ENCODE data around the gene SETBP1.
"Not testable (repeated sequence)": the region's sequence is repeated elsewhere in the genome, so short reads cannot be mapped to it uniquely, and the experiment has no call there.

SETBP1 gene

GRCh38 chr18:44798433-44799048 is 117.9 kb downstream of the SETBP1 start:
- Histone ChIP-seq H3K36me3 (ENCODE audit: insufficient read depth, insufficient read length, low read length) (peaks cover 5% of the 10 kb centered on the region), H3K4me3 (ENCODE audit: insufficient read length, low read depth) (no peak overlapping the region), H3K9ac (ENCODE audit: insufficient read length, low read depth) (no peak overlapping the region), H3K27me3 (ENCODE audit: insufficient read depth, insufficient read length) (no peaks in the 10 kb centered on the region), H3K9me3 (ENCODE audit: insufficient read depth, low read length) (no peaks in the 10 kb centered on the region), H3K4me1 (ENCODE audit: insufficient read depth, insufficient read length) (no peaks in the 10 kb centered on the region)
- TF ChIP-seq SUZ12 (IDR thresholded peaks at IDR 0.05; ENCODE audit: extremely low read depth, insufficient read depth, insufficient read length) = no peak
- no peak for TF ChIP-seq ZNF274 (IDR thresholded peaks at IDR 0.05; ENCODE audit: low read depth, low read length)
- TF ChIP-seq YY1 (IDR thresholded peaks at IDR 0.05; ENCODE audit: insufficient read depth, insufficient read length) = no peak
- DNase-seq (ENCODE audit: low read depth, low spot score) = no peak

DNA sequence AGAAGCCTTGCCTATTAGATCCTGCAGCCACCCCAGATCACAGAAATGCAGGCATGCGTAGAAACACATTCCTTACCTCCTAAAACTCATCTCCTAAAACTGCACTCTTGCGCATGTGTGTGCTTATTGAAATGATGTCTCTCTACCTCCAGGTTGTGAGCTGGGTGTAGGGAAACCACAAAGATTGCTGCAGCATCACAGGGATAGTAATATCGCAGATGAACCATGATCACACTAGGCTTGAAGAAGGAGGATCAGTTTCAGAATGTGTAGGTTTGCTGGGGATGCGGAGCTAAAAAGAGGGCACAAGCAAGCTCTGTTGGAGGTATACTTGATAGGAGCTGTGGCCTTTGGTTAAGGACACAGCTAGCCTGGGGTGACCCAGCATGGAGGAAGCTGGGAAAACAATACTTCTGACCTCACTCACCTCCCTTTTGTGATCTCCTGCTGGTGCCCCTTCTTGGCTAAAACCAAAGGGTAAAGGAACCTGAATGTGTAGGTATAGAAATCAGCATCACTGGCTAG is 118.8 kb downstream of the SETBP1 start:
- no peak overlapping the region for H3K4me3 ChIP-seq (ENCODE audit: insufficient read length, low read depth)
- H3K27me3 ChIP-seq (ENCODE audit: insufficient read depth, insufficient read length) = no peaks in the 10 kb centered on the region
- no peak overlapping the region for H3K9ac ChIP-seq (ENCODE audit: insufficient read length, low read depth)
- no peak for TF ChIP-seq ZNF274 (IDR thresholded peaks at IDR 0.05; ENCODE audit: low read depth, low read length)
- no peak for TF ChIP-seq YY1 (IDR thresholded peaks at IDR 0.05; ENCODE audit: insufficient read depth, insufficient read length)
- no peak for TF ChIP-seq SUZ12 (IDR thresholded peaks at IDR 0.05; ENCODE audit: extremely low read depth, insufficient read depth, insufficient read length)
- DNase-seq (ENCODE audit: low read depth, low spot score) = no peak
- H3K36me3 ChIP-seq (ENCODE audit: insufficient read depth, insufficient read length, low read length) = peaks cover 5% of the 10 kb centered on the region
- no peaks in the 10 kb centered on the region for H3K4me1 ChIP-seq (ENCODE audit: insufficient read depth, insufficient read length)
- H3K9me3 ChIP-seq (ENCODE audit: insufficient read depth, low read length) = no peaks in the 10 kb centered on the region

- TF ChIP-seq SUZ12 (IDR thresholded peaks at IDR 0.05; ENCODE audit: extremely low read depth, insufficient read depth, insufficient read length) (no peak), ZNF274 (IDR thresholded peaks at IDR 0.05; ENCODE audit: low read depth, low read length) (no peak), YY1 (IDR thresholded peaks at IDR 0.05; ENCODE audit: insufficient read depth, insufficient read length) (no peak)
- DNase-seq (ENCODE audit: low read depth, low spot score) = no peak
- Histone ChIP-seq H3K9me3 (ENCODE audit: insufficient read depth, low read length) (no peaks in the 10 kb centered on the region), H3K36me3 (ENCODE audit: insufficient read depth, insufficient read length, low read length) (peaks cover 5% of the 10 kb centered on the region), H3K4me3 (ENCODE audit: insufficient read length, low read depth) (no peak overlapping the region), H3K27me3 (ENCODE audit: insufficient read depth, insufficient read length) (no peaks in the 10 kb centered on the region), H3K9ac (ENCODE audit: insufficient read length, low read depth) (no peak overlapping the region), H3K4me1 (ENCODE audit: insufficient read depth, insufficient read length) (no peaks in the 10 kb centered on the region)
These were observed 119.3 kb downstream of the SETBP1 start for GRCh38 chr18:44799907-44800421.

GRCh38 chr18:44800766-44801165 is 120.1 kb downstream of the SETBP1 start:
- H3K4me3 ChIP-seq (ENCODE audit: insufficient read length, low read depth) = not testable (repeated sequence)

GRCh38 chr18:44801781-44802180 is 121.1 kb downstream of the SETBP1 start:
- no peak for DNase-seq (ENCODE audit: low read depth, low spot score)
- Histone ChIP-seq H3K27me3 (ENCODE audit: insufficient read depth, insufficient read length) (no peaks in the 10 kb centered on the region), H3K4me3 (ENCODE audit: insufficient read length, low read depth) (no peak overlapping the region), H3K4me1 (ENCODE audit: insufficient read depth, insufficient read length) (no peaks in the 10 kb centered on the region), H3K9me3 (ENCODE audit: insufficient read depth, low read length) (no peaks in the 10 kb centered on the region), H3K36me3 (ENCODE audit: insufficient read depth, insufficient read length, low read length) (peaks cover 5% of the 10 kb centered on the region), H3K9ac (ENCODE audit: insufficient read length, low read depth) (no peak overlapping the region)
- TF ChIP-seq ZNF274 (IDR thresholded peaks at IDR 0.05; ENCODE audit: low read depth, low read length) = no peak
- TF ChIP-seq YY1 (IDR thresholded peaks at IDR 0.05; ENCODE audit: insufficient read depth, insufficient read length) = no peak
- no peak for TF ChIP-seq SUZ12 (IDR thresholded peaks at IDR 0.05; ENCODE audit: extremely low read depth, insufficient read depth, insufficient read length)

More at GRCh38 chr18:44800766-44801165, 120.1 kb downstream of the SETBP1 start:
- not testable (repeated sequence) for DNase-seq (ENCODE audit: low read depth, low spot score); H3K36me3 ChIP-seq (ENCODE audit: insufficient read depth, insufficient read length, low read length); H3K4me1 ChIP-seq (ENCODE audit: insufficient read depth, insufficient read length); H3K27me3 ChIP-seq (ENCODE audit: insufficient read depth, insufficient read length); H3K9ac ChIP-seq (ENCODE audit: insufficient read length, low read depth); H3K9me3 ChIP-seq (ENCODE audit: insufficient read depth, low read length)

- DNase-seq (ENCODE audit: low read depth, low spot score) = no peak
- Histone ChIP-seq H3K4me3 (ENCODE audit: insufficient read length, low read depth) (no peak overlapping the region), H3K9me3 (ENCODE audit: insufficient read depth, low read length) (no peaks in the 10 kb centered on the region), H3K36me3 (ENCODE audit: insufficient read depth, insufficient read length, low read length) (peaks cover 5% of the 10 kb centered on the region), H3K4me1 (ENCODE audit: insufficient read depth, insufficient read length) (no peaks in the 10 kb centered on the region), H3K27me3 (ENCODE audit: insufficient read depth, insufficient read length) (no peaks in the 10 kb centered on the region), H3K9ac (ENCODE audit: insufficient read length, low read depth) (no peak overlapping the region)
- TF ChIP-seq YY1 (IDR thresholded peaks at IDR 0.05; ENCODE audit: insufficient read depth, insufficient read length) (no peak), SUZ12 (IDR thresholded peaks at IDR 0.05; ENCODE audit: extremely low read depth, insufficient read depth, insufficient read length) (no peak), ZNF274 (IDR thresholded peaks at IDR 0.05; ENCODE audit: low read depth, low read length) (no peak)
These were observed 121.8 kb downstream of the SETBP1 start for GRCh38 chr18:44802508-44802907.

DNA sequence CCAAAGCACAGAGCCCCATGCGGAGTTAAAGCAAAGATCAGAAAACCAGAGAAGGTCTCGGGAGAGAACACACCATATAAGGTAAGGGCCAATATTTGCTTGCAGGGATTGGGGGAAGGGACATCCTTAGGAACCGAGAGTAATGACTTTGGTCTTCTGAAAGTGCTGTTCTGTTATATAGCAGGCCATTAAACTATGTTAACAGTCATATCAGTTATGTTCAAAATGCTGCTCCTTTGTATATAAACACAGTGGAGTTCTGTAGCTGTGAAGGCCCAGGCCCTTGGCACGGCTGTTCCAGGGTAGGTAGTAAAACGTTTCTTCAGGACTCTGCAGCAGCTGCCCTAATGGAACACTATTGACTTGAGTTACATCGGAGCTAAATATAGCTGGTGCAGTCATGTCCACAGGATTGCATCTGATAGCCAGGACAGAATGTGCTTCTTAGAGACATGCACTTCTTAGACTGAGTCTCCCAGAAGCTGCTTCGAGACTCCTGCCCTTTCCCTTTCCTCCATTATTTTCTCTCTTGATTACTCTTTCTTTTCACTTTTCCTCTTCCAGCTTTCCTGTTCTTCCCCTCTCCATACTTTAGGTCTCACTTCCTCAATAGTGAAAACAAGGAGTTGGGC is 122.4 kb downstream of the SETBP1 start:
- Histone ChIP-seq H3K36me3 (ENCODE audit: insufficient read depth, insufficient read length, low read length) (peaks cover 5% of the 10 kb centered on the region), H3K27me3 (ENCODE audit: insufficient read depth, insufficient read length) (no peaks in the 10 kb centered on the region), H3K9me3 (ENCODE audit: insufficient read depth, low read length) (no peaks in the 10 kb centered on the region), H3K4me1 (ENCODE audit: insufficient read depth, insufficient read length) (no peaks in the 10 kb centered on the region), H3K4me3 (ENCODE audit: insufficient read length, low read depth) (no peak overlapping the region), H3K9ac (ENCODE audit: insufficient read length, low read depth) (no peak overlapping the region)
- no peak for DNase-seq (ENCODE audit: low read depth, low spot score)
- TF ChIP-seq YY1 (IDR thresholded peaks at IDR 0.05; ENCODE audit: insufficient read depth, insufficient read length) = no peak
